22Rv1 (cell line): ENCODE results near the gene KIF22.

ENCODE experiments used
- ZFX ChIP-seq: fragments of 450-650 bp; IDR thresholded peaks from 2 replicates; pipeline ENCODE4 v1.6.1; 2017; ENCODE audit warnings: antibody characterized with exemption, borderline replicate concordance
- TF ChIP-seq, protein P1 (sequence below): fragments of 450-650 bp; IDR thresholded peaks from 2 replicates; pipeline ENCODE4 v1.5.1; 2017; ENCODE audit warnings: mild to moderate bottlenecking

DNA sequence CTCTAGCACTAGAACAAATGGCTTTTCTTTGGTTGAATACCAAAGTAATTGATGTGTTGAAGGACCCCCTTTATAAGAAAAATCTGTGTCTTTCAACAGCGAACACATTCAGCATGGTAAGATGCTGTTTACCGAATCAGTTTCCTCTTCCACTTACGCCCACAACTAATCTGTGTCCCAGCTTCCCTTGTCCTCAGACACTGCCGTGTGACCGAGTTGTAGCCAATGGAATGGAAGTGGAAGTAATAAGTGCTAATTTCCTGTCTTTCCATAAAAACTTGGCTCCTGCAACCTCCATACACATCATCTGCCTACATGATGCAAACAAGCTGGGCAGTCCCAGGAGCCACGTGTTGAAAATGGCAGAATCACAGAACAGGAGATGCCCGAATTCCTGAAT lies 62.1 kb downstream of the KIF22 start:
- TF ChIP-seq, protein P1, sequence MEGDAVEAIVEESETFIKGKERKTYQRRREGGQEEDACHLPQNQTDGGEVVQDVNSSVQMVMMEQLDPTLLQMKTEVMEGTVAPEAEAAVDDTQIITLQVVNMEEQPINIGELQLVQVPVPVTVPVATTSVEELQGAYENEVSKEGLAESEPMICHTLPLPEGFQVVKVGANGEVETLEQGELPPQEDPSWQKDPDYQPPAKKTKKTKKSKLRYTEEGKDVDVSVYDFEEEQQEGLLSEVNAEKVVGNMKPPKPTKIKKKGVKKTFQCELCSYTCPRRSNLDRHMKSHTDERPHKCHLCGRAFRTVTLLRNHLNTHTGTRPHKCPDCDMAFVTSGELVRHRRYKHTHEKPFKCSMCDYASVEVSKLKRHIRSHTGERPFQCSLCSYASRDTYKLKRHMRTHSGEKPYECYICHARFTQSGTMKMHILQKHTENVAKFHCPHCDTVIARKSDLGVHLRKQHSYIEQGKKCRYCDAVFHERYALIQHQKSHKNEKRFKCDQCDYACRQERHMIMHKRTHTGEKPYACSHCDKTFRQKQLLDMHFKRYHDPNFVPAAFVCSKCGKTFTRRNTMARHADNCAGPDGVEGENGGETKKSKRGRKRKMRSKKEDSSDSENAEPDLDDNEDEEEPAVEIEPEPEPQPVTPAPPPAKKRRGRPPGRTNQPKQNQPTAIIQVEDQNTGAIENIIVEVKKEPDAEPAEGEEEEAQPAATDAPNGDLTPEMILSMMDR = no peak
- TF ChIP-seq ZFX = no peak
